Gastrocnemius medialis (tissue), 4 donors: ENCODE data around the gene CPZ.

Source experiments
- POLR2A ChIP-seq, 2 donors: fragments of 450-650 bp; IDR thresholded peaks; one replicate each; pipeline ENCODE4 v1.6.1; 2017; ENCODE audit warnings: antibody characterized with exemption in 2 of 2, mild to moderate bottlenecking in 2 of 2, moderate library complexity in 2 of 2
- TF ChIP-seq, protein P1 (sequence below), 5 experiments: fragments of 450-650 bp in 3 of 5; fragments of 200-600 bp in 2 of 5; sonication (generic) in 2 of 5; IDR thresholded peaks in 4 of 5; conservative IDR thresholded peaks in 1 of 5; 1 replicate in 4 of 5; 2 replicates in 1 of 5; pipeline ENCODE4 v1.5.1; 2016 to 2019; ENCODE audit warnings: antibody characterized with exemption in 5 of 5, mild to moderate bottlenecking in 3 of 5, moderate library complexity in 3 of 5

DNA sequence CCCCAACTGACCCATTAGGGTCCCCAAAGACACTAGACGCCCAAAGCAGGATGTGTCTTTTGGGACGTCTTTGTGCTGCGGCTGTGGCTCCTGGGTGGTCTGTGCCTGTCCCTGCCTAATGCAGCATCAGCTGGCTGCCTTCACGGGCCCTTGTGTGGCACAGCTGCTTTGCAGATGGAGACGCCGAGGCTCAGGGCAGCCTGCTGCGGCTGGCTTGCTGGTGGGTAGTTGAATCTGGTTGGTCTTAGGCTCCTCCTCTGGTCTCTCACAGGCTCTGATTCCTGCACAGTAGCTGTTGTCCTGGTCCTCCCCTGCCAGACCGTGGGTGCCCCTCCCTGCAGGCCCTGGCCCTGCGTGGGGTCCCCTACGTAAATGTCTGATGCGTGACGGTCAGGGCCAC, 8.1 kb downstream of the CPZ start:
- TF ChIP-seq, protein P1, sequence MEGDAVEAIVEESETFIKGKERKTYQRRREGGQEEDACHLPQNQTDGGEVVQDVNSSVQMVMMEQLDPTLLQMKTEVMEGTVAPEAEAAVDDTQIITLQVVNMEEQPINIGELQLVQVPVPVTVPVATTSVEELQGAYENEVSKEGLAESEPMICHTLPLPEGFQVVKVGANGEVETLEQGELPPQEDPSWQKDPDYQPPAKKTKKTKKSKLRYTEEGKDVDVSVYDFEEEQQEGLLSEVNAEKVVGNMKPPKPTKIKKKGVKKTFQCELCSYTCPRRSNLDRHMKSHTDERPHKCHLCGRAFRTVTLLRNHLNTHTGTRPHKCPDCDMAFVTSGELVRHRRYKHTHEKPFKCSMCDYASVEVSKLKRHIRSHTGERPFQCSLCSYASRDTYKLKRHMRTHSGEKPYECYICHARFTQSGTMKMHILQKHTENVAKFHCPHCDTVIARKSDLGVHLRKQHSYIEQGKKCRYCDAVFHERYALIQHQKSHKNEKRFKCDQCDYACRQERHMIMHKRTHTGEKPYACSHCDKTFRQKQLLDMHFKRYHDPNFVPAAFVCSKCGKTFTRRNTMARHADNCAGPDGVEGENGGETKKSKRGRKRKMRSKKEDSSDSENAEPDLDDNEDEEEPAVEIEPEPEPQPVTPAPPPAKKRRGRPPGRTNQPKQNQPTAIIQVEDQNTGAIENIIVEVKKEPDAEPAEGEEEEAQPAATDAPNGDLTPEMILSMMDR (IDR thresholded peaks at IDR 0.05 in 4 of 5, conservative IDR thresholded peaks at IDR 0.05 in 1 of 5), result no peak
- no peak for TF ChIP-seq POLR2A (IDR thresholded peaks at IDR 0.05)
